ENCODE measurements around the gene SEZ6L.

SEZ6L gene

GRCh38 chr22:26410386-26410785 is 241.1 kb downstream of the SEZ6L start:
- in situ Hi-C loops (cut with HindIII; ENCODE audit: low sequenced_read_pairs): no loop called here

- in situ Hi-C loops (cut with HindIII; ENCODE audit: low sequenced_read_pairs): no loop called here
Measured at GRCh38 chr22:26414347-26414746, 245.1 kb downstream of the SEZ6L start.

GRCh38 chr22:26416256-26416655 is 247.0 kb downstream of the SEZ6L start:
- in situ Hi-C loops (cut with HindIII; ENCODE audit: low sequenced_read_pairs): loop anchor here (5.0 kb wide), 1 partner anchor 51 kb away; no protein-coding TSS in a partner anchor

GRCh38 chr22:26416670-26417276 is 247.5 kb downstream of the SEZ6L start:
- in situ Hi-C loops (cut with HindIII; ENCODE audit: low sequenced_read_pairs): loop anchor here (5.0 kb wide), 1 partner anchor 51 kb away; no protein-coding TSS in a partner anchor

GRCh38 chr22:26417406-26417805 is 248.1 kb downstream of the SEZ6L start:
- in situ Hi-C loops (cut with HindIII; ENCODE audit: low sequenced_read_pairs): loop anchor here (5.0 kb wide), 1 partner anchor 50 kb away; no protein-coding TSS in a partner anchor

GRCh38 chr22:26418620-26419019 is 249.4 kb downstream of the SEZ6L start:
- in situ Hi-C loops (cut with HindIII; ENCODE audit: low sequenced_read_pairs): loop anchor here (5.0 kb wide), 1 partner anchor 49 kb away; no protein-coding TSS in a partner anchor

- in situ Hi-C loops (cut with HindIII; ENCODE audit: low sequenced_read_pairs): no loop called here
Measured at GRCh38 chr22:26426924-26427323, 257.7 kb downstream of the SEZ6L start.

GRCh38 chr22:26428515-26429457 is 259.5 kb downstream of the SEZ6L start, which contains the start of gene ASPHD2:
Gene ASPHD2, plus strand, starts transcription at chr22:26429260. Its CDS starts 4,356 bp downstream, at chr22:26433616.
- in situ Hi-C loops (cut with HindIII; ENCODE audit: low sequenced_read_pairs): no loop called here

- in situ Hi-C loops (cut with HindIII; ENCODE audit: low sequenced_read_pairs): no loop called here
Measured at GRCh38 chr22:26429458-26430286, 260.4 kb downstream of the SEZ6L start.

GRCh38 chr22:26430600-26430999 is 261.3 kb downstream of the SEZ6L start:
- in situ Hi-C loops (cut with HindIII; ENCODE audit: low sequenced_read_pairs): no loop called here

GRCh38 chr22:26431261-26431995 is 262.2 kb downstream of the SEZ6L start:
- in situ Hi-C loops (cut with HindIII; ENCODE audit: low sequenced_read_pairs): no loop called here

- in situ Hi-C loops (cut with HindIII; ENCODE audit: low sequenced_read_pairs): no loop called here
Measured at GRCh38 chr22:26432619-26433311, 263.5 kb downstream of the SEZ6L start.
